ENCODE data around the gene NEAT1. TPM values are rescaled to one million over a fixed set of nuclear protein-coding genes. Genes with fewer than 3 reads are reported as not detected.

Gene NEAT1
- polyA plus RNA-seq, 1 donor from 2014 or later: 4.2 TPM

DNA sequence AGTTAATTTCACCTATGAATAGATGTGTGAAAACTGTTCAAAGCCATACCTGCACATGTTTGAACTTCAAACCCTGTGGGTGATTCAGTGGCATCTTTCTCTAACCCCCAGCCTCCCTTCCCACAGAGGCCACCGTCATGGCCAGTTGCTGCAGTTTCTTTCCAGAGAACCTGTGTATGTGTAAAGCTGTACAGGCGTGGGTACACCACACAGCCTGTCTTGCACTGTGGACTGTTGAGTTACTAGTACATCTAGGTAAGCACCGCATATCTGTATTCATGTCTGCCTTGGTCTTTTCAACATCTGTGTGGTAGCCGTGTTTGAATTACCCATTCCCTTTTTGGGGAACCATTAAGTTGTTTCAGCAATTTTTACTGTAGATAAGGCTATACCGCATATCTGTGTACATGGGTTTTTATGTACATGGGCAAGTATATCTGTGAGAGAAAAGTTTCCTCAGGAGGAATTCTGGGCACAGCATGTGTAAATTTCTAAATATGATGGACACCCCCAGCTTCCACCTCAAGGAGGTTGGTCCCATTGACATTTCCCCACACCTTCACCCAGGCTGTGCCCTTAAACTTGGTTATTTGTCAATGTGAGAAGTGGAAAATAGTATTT lies 13.9 kb downstream of the NEAT1 start:
- H3K79me2 ChIP-seq (replicated peaks; ENCODE audit: insufficient read depth, low read length): no peaks in the 10 kb centered on the region

DNA sequence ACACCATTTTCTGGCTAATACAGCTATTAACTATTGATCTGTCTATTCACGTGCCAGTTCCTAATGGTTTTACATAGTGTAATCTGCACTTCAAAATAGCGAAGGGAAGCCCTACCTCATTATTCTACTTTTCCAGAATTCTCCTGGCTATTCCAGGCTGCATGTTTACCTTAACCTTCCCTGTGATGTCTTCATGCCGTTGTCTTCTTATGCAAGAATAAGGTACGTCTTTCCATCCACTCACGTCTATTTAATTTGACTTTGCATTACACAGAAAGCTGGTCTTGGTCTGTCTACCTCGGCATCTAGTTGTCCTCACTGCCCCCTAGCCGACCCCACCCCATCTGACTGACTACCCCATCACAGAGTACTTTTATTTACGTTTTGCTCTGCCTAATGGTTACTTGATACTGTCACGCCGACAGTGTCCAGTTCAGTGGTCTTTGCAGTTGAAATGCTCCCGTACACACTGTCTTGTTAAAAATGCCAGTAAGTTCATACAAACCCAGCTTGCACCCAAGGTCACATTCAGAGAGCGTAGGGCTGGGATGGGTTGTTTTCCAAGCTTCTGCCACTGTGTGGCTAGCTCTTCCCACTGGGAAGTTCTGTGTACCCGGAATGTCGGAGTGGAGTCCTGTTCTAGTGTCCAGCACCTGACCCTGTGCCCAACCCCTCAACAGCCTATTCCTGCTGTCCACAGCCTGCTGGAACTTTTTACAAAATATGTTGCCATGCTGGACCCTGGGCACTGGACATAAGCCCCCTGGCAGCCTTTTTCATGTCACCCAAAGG lies 15.0 kb downstream of the NEAT1 start:
- Histone ChIP-seq H3K27me3 (ENCODE audit: insufficient read depth, low read depth, low read length) (no peaks in the 10 kb centered on the region), H3K9ac (ENCODE audit: low read length) (no peak overlapping the region), H3F3A (ENCODE audit: insufficient read depth, low read length, poor library complexity, severe bottlenecking) (no peaks in the 10 kb centered on the region), H2AFZ (ENCODE audit: low read depth, low read length) (no peak overlapping the region), H4K20me1 (ENCODE audit: insufficient read depth) (no peaks in the 10 kb centered on the region), H3K79me2 (replicated peaks; ENCODE audit: insufficient read depth, low read length) (no peaks in the 10 kb centered on the region), H3K9me3 (ENCODE audit: low read length) (no peaks in the 10 kb centered on the region), H3K4me3 (ENCODE audit: low read length) (no peak overlapping the region), H3K9me2 (ENCODE audit: insufficient read depth, low read length) (no peaks in the 10 kb centered on the region), H3K36me3 (ENCODE audit: insufficient read depth, low read length) (no peaks in the 10 kb centered on the region), H3K4me2 (ENCODE audit: low read length) (no peak overlapping the region), H3K27ac (ENCODE audit: low read length) (no peak overlapping the region)
- TF ChIP-seq SMC3 (conservative IDR thresholded peaks at IDR 0.05; ENCODE audit: poor library complexity) (no peak), TAF1 (IDR thresholded peaks at IDR 0.05; ENCODE audit: low read depth) (no peak), RAD21 (conservative IDR thresholded peaks at IDR 0.05) (no peak), EP300 (conservative IDR thresholded peaks at IDR 0.05; ENCODE audit: poor library complexity, severe bottlenecking) (no peak), MXI1 (conservative IDR thresholded peaks at IDR 0.05; ENCODE audit: poor library complexity, severe bottlenecking) (no peak), EZH2 (IDR thresholded peaks at IDR 0.05; ENCODE audit: borderline replicate concordance, insufficient read depth, low read length, poor library complexity, severe bottlenecking) (no peak), POLR2AphosphoS5 (IDR thresholded peaks at IDR 0.05) (no peak)
- TF ChIP-seq, protein P1, sequence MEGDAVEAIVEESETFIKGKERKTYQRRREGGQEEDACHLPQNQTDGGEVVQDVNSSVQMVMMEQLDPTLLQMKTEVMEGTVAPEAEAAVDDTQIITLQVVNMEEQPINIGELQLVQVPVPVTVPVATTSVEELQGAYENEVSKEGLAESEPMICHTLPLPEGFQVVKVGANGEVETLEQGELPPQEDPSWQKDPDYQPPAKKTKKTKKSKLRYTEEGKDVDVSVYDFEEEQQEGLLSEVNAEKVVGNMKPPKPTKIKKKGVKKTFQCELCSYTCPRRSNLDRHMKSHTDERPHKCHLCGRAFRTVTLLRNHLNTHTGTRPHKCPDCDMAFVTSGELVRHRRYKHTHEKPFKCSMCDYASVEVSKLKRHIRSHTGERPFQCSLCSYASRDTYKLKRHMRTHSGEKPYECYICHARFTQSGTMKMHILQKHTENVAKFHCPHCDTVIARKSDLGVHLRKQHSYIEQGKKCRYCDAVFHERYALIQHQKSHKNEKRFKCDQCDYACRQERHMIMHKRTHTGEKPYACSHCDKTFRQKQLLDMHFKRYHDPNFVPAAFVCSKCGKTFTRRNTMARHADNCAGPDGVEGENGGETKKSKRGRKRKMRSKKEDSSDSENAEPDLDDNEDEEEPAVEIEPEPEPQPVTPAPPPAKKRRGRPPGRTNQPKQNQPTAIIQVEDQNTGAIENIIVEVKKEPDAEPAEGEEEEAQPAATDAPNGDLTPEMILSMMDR (IDR thresholded peaks at IDR 0.05; ENCODE audit: poor library complexity, severe bottlenecking): no peak

More for the DNA sequence above, 13.9 kb downstream of the NEAT1 start:
- TF ChIP-seq POLR2AphosphoS5 (IDR thresholded peaks at IDR 0.05) (no peak), SMC3 (conservative IDR thresholded peaks at IDR 0.05; ENCODE audit: poor library complexity) (no peak), EZH2 (IDR thresholded peaks at IDR 0.05; ENCODE audit: borderline replicate concordance, insufficient read depth, low read length, poor library complexity, severe bottlenecking) (no peak), RAD21 (conservative IDR thresholded peaks at IDR 0.05) (no peak), MXI1 (conservative IDR thresholded peaks at IDR 0.05; ENCODE audit: poor library complexity, severe bottlenecking) (no peak), EP300 (conservative IDR thresholded peaks at IDR 0.05; ENCODE audit: poor library complexity, severe bottlenecking) (no peak), TAF1 (IDR thresholded peaks at IDR 0.05; ENCODE audit: low read depth) (no peak)
- TF ChIP-seq, protein P1 (IDR thresholded peaks at IDR 0.05; ENCODE audit: poor library complexity, severe bottlenecking): no peak
- TF ChIP-seq, protein P2, sequence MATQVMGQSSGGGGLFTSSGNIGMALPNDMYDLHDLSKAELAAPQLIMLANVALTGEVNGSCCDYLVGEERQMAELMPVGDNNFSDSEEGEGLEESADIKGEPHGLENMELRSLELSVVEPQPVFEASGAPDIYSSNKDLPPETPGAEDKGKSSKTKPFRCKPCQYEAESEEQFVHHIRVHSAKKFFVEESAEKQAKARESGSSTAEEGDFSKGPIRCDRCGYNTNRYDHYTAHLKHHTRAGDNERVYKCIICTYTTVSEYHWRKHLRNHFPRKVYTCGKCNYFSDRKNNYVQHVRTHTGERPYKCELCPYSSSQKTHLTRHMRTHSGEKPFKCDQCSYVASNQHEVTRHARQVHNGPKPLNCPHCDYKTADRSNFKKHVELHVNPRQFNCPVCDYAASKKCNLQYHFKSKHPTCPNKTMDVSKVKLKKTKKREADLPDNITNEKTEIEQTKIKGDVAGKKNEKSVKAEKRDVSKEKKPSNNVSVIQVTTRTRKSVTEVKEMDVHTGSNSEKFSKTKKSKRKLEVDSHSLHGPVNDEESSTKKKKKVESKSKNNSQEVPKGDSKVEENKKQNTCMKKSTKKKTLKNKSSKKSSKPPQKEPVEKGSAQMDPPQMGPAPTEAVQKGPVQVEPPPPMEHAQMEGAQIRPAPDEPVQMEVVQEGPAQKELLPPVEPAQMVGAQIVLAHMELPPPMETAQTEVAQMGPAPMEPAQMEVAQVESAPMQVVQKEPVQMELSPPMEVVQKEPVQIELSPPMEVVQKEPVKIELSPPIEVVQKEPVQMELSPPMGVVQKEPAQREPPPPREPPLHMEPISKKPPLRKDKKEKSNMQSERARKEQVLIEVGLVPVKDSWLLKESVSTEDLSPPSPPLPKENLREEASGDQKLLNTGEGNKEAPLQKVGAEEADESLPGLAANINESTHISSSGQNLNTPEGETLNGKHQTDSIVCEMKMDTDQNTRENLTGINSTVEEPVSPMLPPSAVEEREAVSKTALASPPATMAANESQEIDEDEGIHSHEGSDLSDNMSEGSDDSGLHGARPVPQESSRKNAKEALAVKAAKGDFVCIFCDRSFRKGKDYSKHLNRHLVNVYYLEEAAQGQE (IDR thresholded peaks at IDR 0.05; ENCODE audit: borderline replicate concordance): no peak
- H3F3A ChIP-seq (ENCODE audit: insufficient read depth, low read length, poor library complexity, severe bottlenecking): no peaks in the 10 kb centered on the region
- no peaks in the 10 kb centered on the region for H4K20me1 ChIP-seq (ENCODE audit: insufficient read depth)
- H3K27ac ChIP-seq (ENCODE audit: low read length): no peak overlapping the region
- no peak overlapping the region for H3K4me3 ChIP-seq (ENCODE audit: low read length)
- no peak overlapping the region for H2AFZ ChIP-seq (ENCODE audit: low read depth, low read length)
- no peaks in the 10 kb centered on the region for H3K9me2 ChIP-seq (ENCODE audit: insufficient read depth, low read length)
- no peak overlapping the region for H3K4me2 ChIP-seq (ENCODE audit: low read length)
- no peaks in the 10 kb centered on the region for H3K9me3 ChIP-seq (ENCODE audit: low read length)
- H3K9ac ChIP-seq (ENCODE audit: low read length): no peak overlapping the region
- H3K27me3 ChIP-seq (ENCODE audit: insufficient read depth, low read depth, low read length): no peaks in the 10 kb centered on the region
- no peaks in the 10 kb centered on the region for H3K36me3 ChIP-seq (ENCODE audit: insufficient read depth, low read length)

All from neural cell (in vitro differentiated cells).